H9 (cell line): ENCODE measurements around the gene WWC1. TPM values are rescaled to one million over a fixed set of nuclear protein-coding genes. Genes with fewer than 3 reads are reported as not detected.

Experiments
- DNase-seq: peaks from one replicate; pipeline ENCODE4 v3.0.0-alpha.2; 2017
- H2AFZ ChIP-seq: one replicate; pipeline ENCODE4 v1.6.1; 2013; ENCODE audit warnings: mild to moderate bottlenecking, low read length, control low read depth, moderate library complexity
- H2AK5ac ChIP-seq: 2 replicates; pipeline ENCODE4 v1.6.1; 2013; ENCODE audit warnings: low read length, control low read depth, mixed read lengths; ENCODE audit not compliant: insufficient read length
- H2BK120ac ChIP-seq: one replicate; pipeline ENCODE4 v1.6.1; 2013; ENCODE audit warnings: low read depth, mild to moderate bottlenecking, low read length, control low read depth, inconsistent platforms; ENCODE audit not compliant: poor library complexity, severe bottlenecking
- H2BK12ac ChIP-seq: 2 replicates; pipeline ENCODE4 v1.6.1; 2013; ENCODE audit warnings: low read length, control low read depth, mixed read lengths, low read depth; ENCODE audit not compliant: insufficient read length
- H2BK15ac ChIP-seq: 2 replicates; pipeline ENCODE4 v1.6.1; 2013; ENCODE audit warnings: low read depth, low read length, control low read depth
- H2BK20ac ChIP-seq: one replicate; pipeline ENCODE4 v1.6.1; 2013; ENCODE audit warnings: low read depth, mild to moderate bottlenecking, low read length, control low read depth, inconsistent platforms; ENCODE audit not compliant: poor library complexity, severe bottlenecking
- H2BK5ac ChIP-seq: 2 replicates; pipeline ENCODE4 v1.6.1; 2013; ENCODE audit warnings: low read length, control low read depth, mixed read lengths; ENCODE audit not compliant: insufficient read length
- H3K14ac ChIP-seq: 2 replicates; pipeline ENCODE4 v1.6.1; 2013; ENCODE audit warnings: low read length, control low read depth; ENCODE audit not compliant: insufficient read depth
- H3K18ac ChIP-seq: 2 replicates; pipeline ENCODE4 v1.6.1; 2013; ENCODE audit warnings: low read depth, mild to moderate bottlenecking, mixed read lengths, low read length, control low read depth; ENCODE audit not compliant: insufficient read length
- H3K23ac ChIP-seq: 2 replicates; pipeline ENCODE4 v1.6.1; 2013; ENCODE audit warnings: low read length, control low read depth, mixed read lengths, low read depth; ENCODE audit not compliant: insufficient read length
- H3K23me2 ChIP-seq: 2 replicates; pipeline ENCODE4 v1.6.1; 2013; ENCODE audit warnings: low read depth, mild to moderate bottlenecking, mixed read lengths, low read length, control low read depth; ENCODE audit not compliant: insufficient read length, poor library complexity, severe bottlenecking
- H3K27ac ChIP-seq: 2 replicates; pipeline ENCODE4 v1.5.1; 2013; ENCODE audit warnings: low read length, control low read depth, mixed read lengths, low read depth; ENCODE audit not compliant: insufficient read length
- H3K27me3 ChIP-seq: 2 replicates; pipeline ENCODE4 v1.6.1; 2013; ENCODE audit warnings: low read length, control low read depth, inconsistent platforms; ENCODE audit not compliant: insufficient read depth
- H3K4ac ChIP-seq: 2 replicates; pipeline ENCODE4 v1.6.1; 2013; ENCODE audit warnings: low read depth, mild to moderate bottlenecking, control low read depth, inconsistent platforms, low read length, moderate library complexity
- H3K4me1 ChIP-seq: 2 replicates; pipeline ENCODE4 v1.6.1; 2013; ENCODE audit warnings: low read length, control low read depth, inconsistent platforms; ENCODE audit not compliant: insufficient read depth
- H3K4me2 ChIP-seq: 2 replicates; pipeline ENCODE4 v1.6.1; 2013; ENCODE audit warnings: low read length, control low read depth, mixed read lengths; ENCODE audit not compliant: insufficient read length, insufficient read depth
- H3K56ac ChIP-seq: 2 replicates; pipeline ENCODE4 v1.6.1; 2013; ENCODE audit warnings: low read depth, mild to moderate bottlenecking, mixed read lengths, low read length, control low read depth; ENCODE audit not compliant: insufficient read length
- H3K79me1 ChIP-seq: 2 replicates; pipeline ENCODE4 v1.6.1; 2013; ENCODE audit warnings: low read depth, mild to moderate bottlenecking, moderate library complexity, low read length, control low read depth, inconsistent platforms; ENCODE audit not compliant: insufficient read depth, poor library complexity, severe bottlenecking
- H3K79me2 ChIP-seq: 2 replicates; pipeline ENCODE4 v1.6.1; 2013; ENCODE audit warnings: low read length, control low read depth, inconsistent platforms; ENCODE audit not compliant: insufficient read depth
- H3K9ac ChIP-seq: 2 replicates; pipeline ENCODE4 v1.6.1; 2013; ENCODE audit warnings: low read length, control low read depth, mixed read lengths; ENCODE audit not compliant: insufficient read length; ENCODE audit errors: extremely low read depth
- H3K9me3 ChIP-seq: one replicate; pipeline ENCODE4 v1.6.1; 2013; ENCODE audit warnings: low read depth, low read length, inconsistent platforms; ENCODE audit not compliant: control insufficient read depth
- H3T11ph ChIP-seq: one replicate; pipeline ENCODE4 v1.6.1; 2013; ENCODE audit warnings: mild to moderate bottlenecking, low read length, control low read depth, inconsistent platforms
- H4K20me1 ChIP-seq: one replicate; pipeline ENCODE4 v1.6.1; 2013; ENCODE audit not compliant: control insufficient read depth, insufficient read length, insufficient read depth
- H4K5ac ChIP-seq: 2 replicates; pipeline ENCODE4 v1.6.1; 2013; ENCODE audit warnings: low read depth, mild to moderate bottlenecking, mixed read lengths, low read length, control low read depth; ENCODE audit not compliant: insufficient read length
- H4K8ac ChIP-seq: replicated peaks from 2 replicates; pipeline ENCODE4 v1.6.1; 2013; ENCODE audit warnings: low read length, control low read depth, mixed read lengths, low read depth; ENCODE audit not compliant: insufficient read length
- H4K91ac ChIP-seq: 2 replicates; pipeline ENCODE4 v1.6.1; 2013; ENCODE audit warnings: low read depth, mild to moderate bottlenecking, moderate library complexity, mixed read lengths, low read length, control low read depth; ENCODE audit not compliant: insufficient read length
- H3K27ac Mint-ChIP-seq, 3 experiments: 2 replicates in 2 of 3; 3 replicates in 1 of 3; pipeline ENCODE4 v1.8.0; 2020 to 2021; ENCODE audit warnings: mixed read lengths in 3 of 3, mild to moderate bottlenecking in 1 of 3, moderate library complexity in 1 of 3
- H3K27me3 Mint-ChIP-seq: 2 replicates; pipeline ENCODE4 v1.8.0; 2021; ENCODE audit warnings: low read depth, mild to moderate bottlenecking, moderate library complexity, mixed read lengths
- H3K36me3 Mint-ChIP-seq, 3 experiments: 2 replicates in 2 of 3; 3 replicates in 1 of 3; pipeline ENCODE4 v1.8.0; 2020 to 2021; ENCODE audit warnings: low read depth in 3 of 3, mixed read lengths in 3 of 3; ENCODE audit not compliant: insufficient read depth in 1 of 3
- H3K4me1 Mint-ChIP-seq, 2 experiments: 2 replicates each; pipeline ENCODE4 v1.8.0; 2020; ENCODE audit warnings: mixed read lengths in 2 of 2
- H3K4me3 Mint-ChIP-seq, 2 experiments: 2 replicates in 1 of 2; 3 replicates in 1 of 2; pipeline ENCODE4 v1.8.0; 2020 to 2021; ENCODE audit warnings: mild to moderate bottlenecking in 2 of 2, mixed read lengths in 2 of 2, moderate library complexity in 1 of 2
- H3K9me3 Mint-ChIP-seq, 2 experiments: 2 replicates in 1 of 2; 3 replicates in 1 of 2; pipeline ENCODE4 v1.8.0; 2020; ENCODE audit warnings: mild to moderate bottlenecking in 2 of 2, mixed read lengths in 2 of 2, moderate library complexity in 1 of 2
- WGBS: extraction: QIAGEN DNeasy Blood & Tissue Kit; methylation state at CpG from one replicate; pipeline ENCODE4 v1.1.7; 2013; ENCODE audit warnings: missing lambda C conversion rate, low lambda C conversion rate, mixed read lengths; ENCODE audit not compliant: insufficient read length; ENCODE audit errors: extremely low coverage; 5-methylcytosine and 5-hydroxymethylcytosine counted together
- total RNA-seq: library from RNA; stranded (reverse); gene quantifications from 2 replicates; pipeline ENCODE4 v1.2.1, GENCODE V29; 2021
- TF ChIP-seq, protein P1 (sequence below): fragments of 200-600 bp; sonication (generic); conservative IDR thresholded peaks from 3 replicates; pipeline ENCODE4 v1.8.0; 2021; ENCODE audit warnings: antibody characterized with exemption, mild to moderate bottlenecking

Gene WWC1
- total RNA-seq, 1 experiment from 2014 or later: 28.2 TPM

- no peaks in the 10 kb centered on the region for H3K9me3 ChIP-seq
- H2BK120ac ChIP-seq: no peak overlapping the region
- H3K9ac ChIP-seq: no peak overlapping the region
- H3K4me2 ChIP-seq: no peak overlapping the region
- DNase-seq: no peak
- no peak overlapping the region for H4K91ac ChIP-seq
- Mint-ChIP-seq H3K27me3 (no peaks in the 10 kb centered on the region), H3K4me1 (0 out of 4 replicates have a peak, but pooled peaks cover 0 to 4% of the 10 kb centered on the region in 2 experiments), H3K36me3 (peaks cover 7 to 29% (median 27%) of the 10 kb centered on the region in 3 experiments; a peak in 6 of 7 replicates), H3K27ac (peak overlapping the region in 2 of 3 experiments; percentile 12 to 87; a peak in 3 of 7 replicates), H3K4me3 (no peak overlapping the region), H3K9me3 (no peaks in the 10 kb centered on the region)
- H3K56ac ChIP-seq: no peak overlapping the region
- no CpG with 5 or more reads among the region's 10 CpGs for WGBS
- no peak overlapping the region for H3T11ph ChIP-seq
- H3K4me1 ChIP-seq: no peaks in the 10 kb centered on the region
- no peak overlapping the region for H2BK20ac ChIP-seq
- H3K4ac ChIP-seq: no peak overlapping the region
- no peak overlapping the region for H3K27ac ChIP-seq
- H3K14ac ChIP-seq: no peak overlapping the region
- H3K23me2 ChIP-seq: no peaks in the 10 kb centered on the region
- no peak overlapping the region for H3K18ac ChIP-seq
- no peak overlapping the region for H2BK5ac ChIP-seq
- H4K8ac ChIP-seq: no peak overlapping the region
- no peak overlapping the region for H2AFZ ChIP-seq
- no peaks in the 10 kb centered on the region for H3K27me3 ChIP-seq
- H2AK5ac ChIP-seq: no peak overlapping the region
- no peak overlapping the region for H2BK15ac ChIP-seq
- no peak overlapping the region for H4K5ac ChIP-seq
- no peak overlapping the region for H3K23ac ChIP-seq
- TF ChIP-seq, protein P1, sequence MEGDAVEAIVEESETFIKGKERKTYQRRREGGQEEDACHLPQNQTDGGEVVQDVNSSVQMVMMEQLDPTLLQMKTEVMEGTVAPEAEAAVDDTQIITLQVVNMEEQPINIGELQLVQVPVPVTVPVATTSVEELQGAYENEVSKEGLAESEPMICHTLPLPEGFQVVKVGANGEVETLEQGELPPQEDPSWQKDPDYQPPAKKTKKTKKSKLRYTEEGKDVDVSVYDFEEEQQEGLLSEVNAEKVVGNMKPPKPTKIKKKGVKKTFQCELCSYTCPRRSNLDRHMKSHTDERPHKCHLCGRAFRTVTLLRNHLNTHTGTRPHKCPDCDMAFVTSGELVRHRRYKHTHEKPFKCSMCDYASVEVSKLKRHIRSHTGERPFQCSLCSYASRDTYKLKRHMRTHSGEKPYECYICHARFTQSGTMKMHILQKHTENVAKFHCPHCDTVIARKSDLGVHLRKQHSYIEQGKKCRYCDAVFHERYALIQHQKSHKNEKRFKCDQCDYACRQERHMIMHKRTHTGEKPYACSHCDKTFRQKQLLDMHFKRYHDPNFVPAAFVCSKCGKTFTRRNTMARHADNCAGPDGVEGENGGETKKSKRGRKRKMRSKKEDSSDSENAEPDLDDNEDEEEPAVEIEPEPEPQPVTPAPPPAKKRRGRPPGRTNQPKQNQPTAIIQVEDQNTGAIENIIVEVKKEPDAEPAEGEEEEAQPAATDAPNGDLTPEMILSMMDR: no peak
- H2BK12ac ChIP-seq: no peak overlapping the region
- no peaks in the 10 kb centered on the region for H4K20me1 ChIP-seq
- no peaks in the 10 kb centered on the region for H3K79me1 ChIP-seq
- no peaks in the 10 kb centered on the region for H3K79me2 ChIP-seq
These were observed 126.4 kb downstream of the WWC1 start for GRCh38 chr5:168417731-168418429.
